WTC11 (cell line): ENCODE measurements around the gene COG2. TPM values are rescaled to one million over a fixed set of nuclear protein-coding genes. Genes with fewer than 3 reads are reported as not detected.

Experiments used
- CREB1 ChIP-seq: sonication (generic); formaldehyde crosslinking; IDR thresholded peaks from 2 replicates; pipeline ENCODE4 v1.8.0; 2023; ENCODE audit warnings: mild to moderate bottlenecking, missing genetic modification reagents
- CREM ChIP-seq: sonication (generic); formaldehyde crosslinking; IDR thresholded peaks from 2 replicates; pipeline ENCODE4 v1.8.1; 2022; ENCODE audit warnings: mild to moderate bottlenecking, missing genetic modification reagents, moderate library complexity
- FOXK1 ChIP-seq: sonication (generic); formaldehyde crosslinking; IDR thresholded peaks from 2 replicates; pipeline ENCODE4 v1.8.0; 2022; ENCODE audit warnings: mild to moderate bottlenecking, moderate library complexity, missing genetic modification reagents
- FOXP1 ChIP-seq: sonication (generic); formaldehyde crosslinking; IDR thresholded peaks from 2 replicates; pipeline ENCODE4 v1.8.0; 2022; ENCODE audit warnings: missing genetic modification reagents, mild to moderate bottlenecking, moderate library complexity, borderline replicate concordance
- GABPB1 ChIP-seq: sonication (generic); formaldehyde crosslinking; IDR thresholded peaks from 2 replicates; pipeline ENCODE4 v1.8.1; 2023; ENCODE audit warnings: mild to moderate bottlenecking, missing genetic modification reagents
- IRF2 ChIP-seq: sonication (generic); formaldehyde crosslinking; IDR thresholded peaks from 2 replicates; pipeline ENCODE4 v1.8.0; 2022; ENCODE audit warnings: low read depth, missing genetic modification reagents, borderline replicate concordance
- MYBL2 ChIP-seq: sonication (generic); formaldehyde crosslinking; IDR thresholded peaks from 2 replicates; pipeline ENCODE4 v1.8.1; 2023; ENCODE audit warnings: mild to moderate bottlenecking, moderate library complexity, missing genetic modification reagents
- NFE2L1 ChIP-seq: sonication (generic); formaldehyde crosslinking; IDR thresholded peaks from 2 replicates; pipeline ENCODE4 v1.8.1; 2023; ENCODE audit warnings: missing genetic modification reagents
- RORB ChIP-seq: fragments of 250-450 bp; sonication (Bioruptor Pico); IDR thresholded peaks from 2 replicates; pipeline ENCODE4 v1.9.0; 2021; ENCODE audit warnings: mild to moderate bottlenecking
- SMAD4 ChIP-seq: sonication (generic); formaldehyde crosslinking; IDR thresholded peaks from 2 replicates; pipeline ENCODE4 v1.8.0; 2022; ENCODE audit warnings: mild to moderate bottlenecking, missing genetic modification reagents
- SP1 ChIP-seq: sonication (generic); formaldehyde crosslinking; conservative IDR thresholded peaks from 2 replicates; pipeline ENCODE4 v1.8.1; 2022; ENCODE audit warnings: missing genetic modification reagents
- TEAD1 ChIP-seq: sonication (generic); formaldehyde crosslinking; IDR thresholded peaks from 2 replicates; pipeline ENCODE4 v1.8.0; 2022; ENCODE audit warnings: mild to moderate bottlenecking, missing genetic modification reagents
- ZNF232 ChIP-seq: sonication (generic); formaldehyde crosslinking; IDR thresholded peaks from 2 replicates; pipeline ENCODE4 v1.8.0; 2022; ENCODE audit warnings: mild to moderate bottlenecking, missing genetic modification reagents
- total RNA-seq: library from RNA; stranded (reverse); gene quantifications from 3 replicates; pipeline ENCODE4 v1.2.3, GENCODE V29; 2021
- TF ChIP-seq, protein P1 (sequence below): fragments of 250-450 bp; sonication (Bioruptor Pico); IDR thresholded peaks from 2 replicates; pipeline ENCODE4 v1.9.0; 2021; ENCODE audit warnings: mild to moderate bottlenecking, borderline replicate concordance
- TF ChIP-seq, protein P2 (sequence below): sonication (generic); formaldehyde crosslinking; conservative IDR thresholded peaks from 2 replicates; pipeline ENCODE4 v1.8.1; 2023; ENCODE audit warnings: mild to moderate bottlenecking, low read depth, missing genetic modification reagents, moderate library complexity
- TF ChIP-seq, protein P3 (sequence below): sonication (generic); formaldehyde crosslinking; IDR thresholded peaks from 2 replicates; pipeline ENCODE4 v1.8.0; 2023; ENCODE audit warnings: mild to moderate bottlenecking, missing genetic modification reagents
- TF ChIP-seq, protein P4 (sequence below): sonication (generic); formaldehyde crosslinking; IDR thresholded peaks from 2 replicates; pipeline ENCODE4 v1.8.1; 2022; ENCODE audit warnings: mild to moderate bottlenecking, moderate library complexity, missing genetic modification reagents
- TF ChIP-seq, protein P5 (sequence below): fragments of 200-600 bp; IDR thresholded peaks from 2 replicates; pipeline ENCODE4 v1.8.0; 2022; ENCODE audit warnings: antibody characterized with exemption
- TF ChIP-seq, protein P6 (sequence below): fragments of 250-450 bp; sonication (Bioruptor Pico); IDR thresholded peaks from 2 replicates; pipeline ENCODE4 v2.1.2; 2022; ENCODE audit warnings: mild to moderate bottlenecking, moderate library complexity
- TF ChIP-seq, protein P7 (sequence below): sonication (generic); formaldehyde crosslinking; IDR thresholded peaks from 2 replicates; pipeline ENCODE4 v1.8.0; 2022; ENCODE audit warnings: mild to moderate bottlenecking, missing genetic modification reagents
- TF ChIP-seq, protein P8 (sequence below): sonication (generic); formaldehyde crosslinking; IDR thresholded peaks from 2 replicates; pipeline ENCODE4 v1.8.1; 2023; ENCODE audit warnings: mild to moderate bottlenecking, moderate library complexity, missing genetic modification reagents

The COG2 gene
- total RNA-seq, 1 experiment from 2014 or later = 30.9 TPM

DNA sequence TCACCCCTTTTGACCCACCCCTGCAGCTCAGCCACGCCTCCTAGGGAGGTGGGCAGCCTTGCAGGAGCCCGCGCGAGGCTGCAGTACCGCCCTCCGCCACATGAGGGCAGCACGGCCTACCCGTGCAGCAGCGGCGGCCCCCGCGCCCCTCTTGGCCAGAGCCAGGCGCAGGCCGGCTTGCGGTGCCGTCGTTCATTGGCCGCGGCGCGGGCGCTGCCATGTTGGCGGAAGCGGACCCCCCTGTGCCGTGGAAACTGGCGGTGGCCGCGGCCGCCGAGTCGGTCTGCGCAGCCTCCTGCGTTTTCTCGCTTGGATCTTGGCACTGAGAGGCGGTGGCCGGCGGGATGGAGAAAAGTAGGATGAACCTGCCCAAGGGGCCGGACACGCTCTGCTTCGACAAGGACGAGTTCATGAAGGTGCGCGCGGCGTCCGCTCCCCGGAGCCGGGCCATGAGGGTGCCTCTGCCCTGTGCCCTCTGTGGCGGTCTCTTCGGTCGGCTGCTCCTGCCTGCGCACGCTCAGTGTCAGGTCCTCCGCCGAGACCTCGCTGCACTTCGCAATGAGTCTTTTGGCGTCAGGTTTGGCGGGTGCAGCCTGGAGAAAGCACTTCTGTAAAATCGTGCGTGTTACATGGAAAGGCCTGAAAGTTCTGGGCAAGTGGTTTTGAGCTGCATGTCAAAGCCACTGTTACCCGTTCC lies at the start of gene COG2 (continued):
- TF ChIP-seq, protein P1, sequence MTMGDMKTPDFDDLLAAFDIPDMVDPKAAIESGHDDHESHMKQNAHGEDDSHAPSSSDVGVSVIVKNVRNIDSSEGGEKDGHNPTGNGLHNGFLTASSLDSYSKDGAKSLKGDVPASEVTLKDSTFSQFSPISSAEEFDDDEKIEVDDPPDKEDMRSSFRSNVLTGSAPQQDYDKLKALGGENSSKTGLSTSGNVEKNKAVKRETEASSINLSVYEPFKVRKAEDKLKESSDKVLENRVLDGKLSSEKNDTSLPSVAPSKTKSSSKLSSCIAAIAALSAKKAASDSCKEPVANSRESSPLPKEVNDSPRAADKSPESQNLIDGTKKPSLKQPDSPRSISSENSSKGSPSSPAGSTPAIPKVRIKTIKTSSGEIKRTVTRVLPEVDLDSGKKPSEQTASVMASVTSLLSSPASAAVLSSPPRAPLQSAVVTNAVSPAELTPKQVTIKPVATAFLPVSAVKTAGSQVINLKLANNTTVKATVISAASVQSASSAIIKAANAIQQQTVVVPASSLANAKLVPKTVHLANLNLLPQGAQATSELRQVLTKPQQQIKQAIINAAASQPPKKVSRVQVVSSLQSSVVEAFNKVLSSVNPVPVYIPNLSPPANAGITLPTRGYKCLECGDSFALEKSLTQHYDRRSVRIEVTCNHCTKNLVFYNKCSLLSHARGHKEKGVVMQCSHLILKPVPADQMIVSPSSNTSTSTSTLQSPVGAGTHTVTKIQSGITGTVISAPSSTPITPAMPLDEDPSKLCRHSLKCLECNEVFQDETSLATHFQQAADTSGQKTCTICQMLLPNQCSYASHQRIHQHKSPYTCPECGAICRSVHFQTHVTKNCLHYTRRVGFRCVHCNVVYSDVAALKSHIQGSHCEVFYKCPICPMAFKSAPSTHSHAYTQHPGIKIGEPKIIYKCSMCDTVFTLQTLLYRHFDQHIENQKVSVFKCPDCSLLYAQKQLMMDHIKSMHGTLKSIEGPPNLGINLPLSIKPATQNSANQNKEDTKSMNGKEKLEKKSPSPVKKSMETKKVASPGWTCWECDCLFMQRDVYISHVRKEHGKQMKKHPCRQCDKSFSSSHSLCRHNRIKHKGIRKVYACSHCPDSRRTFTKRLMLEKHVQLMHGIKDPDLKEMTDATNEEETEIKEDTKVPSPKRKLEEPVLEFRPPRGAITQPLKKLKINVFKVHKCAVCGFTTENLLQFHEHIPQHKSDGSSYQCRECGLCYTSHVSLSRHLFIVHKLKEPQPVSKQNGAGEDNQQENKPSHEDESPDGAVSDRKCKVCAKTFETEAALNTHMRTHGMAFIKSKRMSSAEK (CRISPR knock-in tag) = no peak
- TF ChIP-seq GABPB1 (peak; percentile 80), IRF2 (CRISPR knock-in tag) (no peak), SMAD4 (no peak), FOXK1 (CRISPR knock-in tag) (peak; percentile 99), FOXP1 (peak; percentile 82; the same call in 1 of the 2 replicates), CREB1 (peak; percentile 62; the same call in 1 of the 2 replicates), ZNF232 (no peak), SP1 (CRISPR knock-in tag) (peak; percentile 90), TEAD1 (CRISPR knock-in tag) (peak; percentile 94), CREM (peak; percentile 74; the same call in 1 of the 2 replicates), RORB (CRISPR knock-in tag) (no peak), MYBL2 (peak; percentile 83; the same call in 1 of the 2 replicates), NFE2L1 (peak; percentile 63; the same call in 1 of the 2 replicates)
- TF ChIP-seq, protein P2, sequence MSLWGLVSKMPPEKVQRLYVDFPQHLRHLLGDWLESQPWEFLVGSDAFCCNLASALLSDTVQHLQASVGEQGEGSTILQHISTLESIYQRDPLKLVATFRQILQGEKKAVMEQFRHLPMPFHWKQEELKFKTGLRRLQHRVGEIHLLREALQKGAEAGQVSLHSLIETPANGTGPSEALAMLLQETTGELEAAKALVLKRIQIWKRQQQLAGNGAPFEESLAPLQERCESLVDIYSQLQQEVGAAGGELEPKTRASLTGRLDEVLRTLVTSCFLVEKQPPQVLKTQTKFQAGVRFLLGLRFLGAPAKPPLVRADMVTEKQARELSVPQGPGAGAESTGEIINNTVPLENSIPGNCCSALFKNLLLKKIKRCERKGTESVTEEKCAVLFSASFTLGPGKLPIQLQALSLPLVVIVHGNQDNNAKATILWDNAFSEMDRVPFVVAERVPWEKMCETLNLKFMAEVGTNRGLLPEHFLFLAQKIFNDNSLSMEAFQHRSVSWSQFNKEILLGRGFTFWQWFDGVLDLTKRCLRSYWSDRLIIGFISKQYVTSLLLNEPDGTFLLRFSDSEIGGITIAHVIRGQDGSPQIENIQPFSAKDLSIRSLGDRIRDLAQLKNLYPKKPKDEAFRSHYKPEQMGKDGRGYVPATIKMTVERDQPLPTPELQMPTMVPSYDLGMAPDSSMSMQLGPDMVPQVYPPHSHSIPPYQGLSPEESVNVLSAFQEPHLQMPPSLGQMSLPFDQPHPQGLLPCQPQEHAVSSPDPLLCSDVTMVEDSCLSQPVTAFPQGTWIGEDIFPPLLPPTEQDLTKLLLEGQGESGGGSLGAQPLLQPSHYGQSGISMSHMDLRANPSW (CRISPR knock-in tag) = no peak
- TF ChIP-seq, protein P3, sequence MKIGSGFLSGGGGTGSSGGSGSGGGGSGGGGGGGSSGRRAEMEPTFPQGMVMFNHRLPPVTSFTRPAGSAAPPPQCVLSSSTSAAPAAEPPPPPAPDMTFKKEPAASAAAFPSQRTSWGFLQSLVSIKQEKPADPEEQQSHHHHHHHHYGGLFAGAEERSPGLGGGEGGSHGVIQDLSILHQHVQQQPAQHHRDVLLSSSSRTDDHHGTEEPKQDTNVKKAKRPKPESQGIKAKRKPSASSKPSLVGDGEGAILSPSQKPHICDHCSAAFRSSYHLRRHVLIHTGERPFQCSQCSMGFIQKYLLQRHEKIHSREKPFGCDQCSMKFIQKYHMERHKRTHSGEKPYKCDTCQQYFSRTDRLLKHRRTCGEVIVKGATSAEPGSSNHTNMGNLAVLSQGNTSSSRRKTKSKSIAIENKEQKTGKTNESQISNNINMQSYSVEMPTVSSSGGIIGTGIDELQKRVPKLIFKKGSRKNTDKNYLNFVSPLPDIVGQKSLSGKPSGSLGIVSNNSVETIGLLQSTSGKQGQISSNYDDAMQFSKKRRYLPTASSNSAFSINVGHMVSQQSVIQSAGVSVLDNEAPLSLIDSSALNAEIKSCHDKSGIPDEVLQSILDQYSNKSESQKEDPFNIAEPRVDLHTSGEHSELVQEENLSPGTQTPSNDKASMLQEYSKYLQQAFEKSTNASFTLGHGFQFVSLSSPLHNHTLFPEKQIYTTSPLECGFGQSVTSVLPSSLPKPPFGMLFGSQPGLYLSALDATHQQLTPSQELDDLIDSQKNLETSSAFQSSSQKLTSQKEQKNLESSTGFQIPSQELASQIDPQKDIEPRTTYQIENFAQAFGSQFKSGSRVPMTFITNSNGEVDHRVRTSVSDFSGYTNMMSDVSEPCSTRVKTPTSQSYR (CRISPR knock-in tag) = peak; percentile 18; the same call in 1 of the 2 replicates
- TF ChIP-seq, protein P4, sequence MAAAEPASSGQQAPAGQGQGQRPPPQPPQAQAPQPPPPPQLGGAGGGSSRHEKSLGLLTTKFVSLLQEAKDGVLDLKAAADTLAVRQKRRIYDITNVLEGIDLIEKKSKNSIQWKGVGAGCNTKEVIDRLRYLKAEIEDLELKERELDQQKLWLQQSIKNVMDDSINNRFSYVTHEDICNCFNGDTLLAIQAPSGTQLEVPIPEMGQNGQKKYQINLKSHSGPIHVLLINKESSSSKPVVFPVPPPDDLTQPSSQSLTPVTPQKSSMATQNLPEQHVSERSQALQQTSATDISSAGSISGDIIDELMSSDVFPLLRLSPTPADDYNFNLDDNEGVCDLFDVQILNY = 0 out of 2 replicates have a peak, but pooled peaks have one; percentile 70
- TF ChIP-seq, protein P5, sequence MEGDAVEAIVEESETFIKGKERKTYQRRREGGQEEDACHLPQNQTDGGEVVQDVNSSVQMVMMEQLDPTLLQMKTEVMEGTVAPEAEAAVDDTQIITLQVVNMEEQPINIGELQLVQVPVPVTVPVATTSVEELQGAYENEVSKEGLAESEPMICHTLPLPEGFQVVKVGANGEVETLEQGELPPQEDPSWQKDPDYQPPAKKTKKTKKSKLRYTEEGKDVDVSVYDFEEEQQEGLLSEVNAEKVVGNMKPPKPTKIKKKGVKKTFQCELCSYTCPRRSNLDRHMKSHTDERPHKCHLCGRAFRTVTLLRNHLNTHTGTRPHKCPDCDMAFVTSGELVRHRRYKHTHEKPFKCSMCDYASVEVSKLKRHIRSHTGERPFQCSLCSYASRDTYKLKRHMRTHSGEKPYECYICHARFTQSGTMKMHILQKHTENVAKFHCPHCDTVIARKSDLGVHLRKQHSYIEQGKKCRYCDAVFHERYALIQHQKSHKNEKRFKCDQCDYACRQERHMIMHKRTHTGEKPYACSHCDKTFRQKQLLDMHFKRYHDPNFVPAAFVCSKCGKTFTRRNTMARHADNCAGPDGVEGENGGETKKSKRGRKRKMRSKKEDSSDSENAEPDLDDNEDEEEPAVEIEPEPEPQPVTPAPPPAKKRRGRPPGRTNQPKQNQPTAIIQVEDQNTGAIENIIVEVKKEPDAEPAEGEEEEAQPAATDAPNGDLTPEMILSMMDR = peak; percentile 99
- TF ChIP-seq, protein P6, sequence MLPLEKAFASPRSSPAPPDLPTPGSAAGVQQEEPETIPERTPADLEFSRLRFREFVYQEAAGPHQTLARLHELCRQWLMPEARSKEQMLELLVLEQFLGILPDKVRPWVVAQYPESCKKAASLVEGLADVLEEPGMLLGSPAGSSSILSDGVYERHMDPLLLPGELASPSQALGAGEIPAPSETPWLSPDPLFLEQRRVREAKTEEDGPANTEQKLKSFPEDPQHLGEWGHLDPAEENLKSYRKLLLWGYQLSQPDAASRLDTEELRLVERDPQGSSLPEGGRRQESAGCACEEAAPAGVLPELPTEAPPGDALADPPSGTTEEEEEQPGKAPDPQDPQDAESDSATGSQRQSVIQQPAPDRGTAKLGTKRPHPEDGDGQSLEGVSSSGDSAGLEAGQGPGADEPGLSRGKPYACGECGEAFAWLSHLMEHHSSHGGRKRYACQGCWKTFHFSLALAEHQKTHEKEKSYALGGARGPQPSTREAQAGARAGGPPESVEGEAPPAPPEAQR (CRISPR knock-in tag) = no peak
- TF ChIP-seq, protein P7, sequence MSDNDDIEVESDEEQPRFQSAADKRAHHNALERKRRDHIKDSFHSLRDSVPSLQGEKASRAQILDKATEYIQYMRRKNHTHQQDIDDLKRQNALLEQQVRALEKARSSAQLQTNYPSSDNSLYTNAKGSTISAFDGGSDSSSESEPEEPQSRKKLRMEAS = peak; percentile 90
- TF ChIP-seq, protein P8, sequence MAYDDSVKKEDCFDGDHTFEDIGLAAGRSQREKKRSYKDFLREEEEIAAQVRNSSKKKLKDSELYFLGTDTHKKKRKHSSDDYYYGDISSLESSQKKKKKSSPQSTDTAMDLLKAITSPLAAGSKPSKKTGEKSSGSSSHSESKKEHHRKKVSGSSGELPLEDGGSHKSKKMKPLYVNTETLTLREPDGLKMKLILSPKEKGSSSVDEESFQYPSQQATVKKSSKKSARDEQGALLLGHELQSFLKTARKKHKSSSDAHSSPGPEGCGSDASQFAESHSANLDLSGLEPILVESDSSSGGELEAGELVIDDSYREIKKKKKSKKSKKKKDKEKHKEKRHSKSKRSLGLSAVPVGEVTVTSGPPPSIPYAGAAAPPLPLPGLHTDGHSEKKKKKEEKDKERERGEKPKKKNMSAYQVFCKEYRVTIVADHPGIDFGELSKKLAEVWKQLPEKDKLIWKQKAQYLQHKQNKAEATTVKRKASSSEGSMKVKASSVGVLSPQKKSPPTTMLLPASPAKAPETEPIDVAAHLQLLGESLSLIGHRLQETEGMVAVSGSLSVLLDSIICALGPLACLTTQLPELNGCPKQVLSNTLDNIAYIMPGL = peak; percentile 98
